Breast epithelium (tissue), 3 donors: Measurements from ENCODE around the gene ACBD3.

ENCODE experiments used
- CTCF ChIP-seq, 3 donors: fragments of 450-650 bp; IDR thresholded peaks; one replicate each; pipeline ENCODE4 v1.5.1; 2016 to 2017; ENCODE audit warnings: antibody characterized with exemption in 3 of 3, mild to moderate bottlenecking in 3 of 3, moderate library complexity in 3 of 3
- POLR2A ChIP-seq: fragments of 450-650 bp; IDR thresholded peaks from one replicate; pipeline ENCODE4 v1.6.1; 2016; ENCODE audit warnings: antibody characterized with exemption, mild to moderate bottlenecking, moderate library complexity
- POLR2AphosphoS5 ChIP-seq, 3 donors: sonication (generic); formaldehyde crosslinking; IDR thresholded peaks; one replicate each; pipeline ENCODE4 v1.6.1; 2017; ENCODE audit warnings: antibody characterized with exemption in 3 of 3

- TF ChIP-seq CTCF (IDR thresholded peaks at IDR 0.05) (no peak), POLR2A (no peak), POLR2AphosphoS5 (IDR thresholded peaks at IDR 0.05) (no peak)
These were observed 74.7 kb downstream of the ACBD3 start for GRCh38 chr1:226111883-226112261.
